GM18519 (cell line): ENCODE measurements around the gene DUSP23.

Experiments used
- ATAC-seq: cut with Tn5 transposase; IDR thresholded peaks from one replicate; pipeline ENCODE4 v1.9.1; 2021; ENCODE audit warnings: mild to moderate bottlenecking, moderate library complexity; ENCODE audit not compliant: unreplicated experiment, low FRiP score

Gene DUSP23

DNA sequence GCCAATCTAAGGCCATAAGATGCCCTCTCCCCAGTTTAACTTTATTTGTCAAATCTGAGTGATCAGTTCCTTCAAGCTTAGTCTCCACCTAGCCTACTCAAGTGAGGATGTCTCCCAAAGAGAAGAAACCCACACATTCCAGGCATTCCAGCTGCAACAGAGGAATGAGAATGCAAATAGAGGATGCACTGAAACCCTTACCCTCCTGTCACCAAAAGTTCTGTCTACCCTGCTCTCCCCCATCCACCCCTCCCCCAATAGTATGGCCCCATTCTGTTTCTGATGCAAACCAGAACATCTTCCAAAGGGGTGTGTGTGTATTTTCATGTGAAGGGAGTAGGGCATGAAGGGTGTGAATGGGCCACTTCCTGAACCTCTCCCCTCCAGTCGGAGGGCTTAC, 3.0 kb downstream of the DUSP23 start:
- no peak for ATAC-seq

- no peak for ATAC-seq
Observed at GRCh38 chr1:159786465-159786864, 5.7 kb downstream of the DUSP23 start.

GRCh38 chr1:159786966-159787365, 6.2 kb downstream of the DUSP23 start:
- ATAC-seq = no peak

GRCh38 chr1:159790237-159790917, 9.6 kb downstream of the DUSP23 start:
- no peak for ATAC-seq

DNA sequence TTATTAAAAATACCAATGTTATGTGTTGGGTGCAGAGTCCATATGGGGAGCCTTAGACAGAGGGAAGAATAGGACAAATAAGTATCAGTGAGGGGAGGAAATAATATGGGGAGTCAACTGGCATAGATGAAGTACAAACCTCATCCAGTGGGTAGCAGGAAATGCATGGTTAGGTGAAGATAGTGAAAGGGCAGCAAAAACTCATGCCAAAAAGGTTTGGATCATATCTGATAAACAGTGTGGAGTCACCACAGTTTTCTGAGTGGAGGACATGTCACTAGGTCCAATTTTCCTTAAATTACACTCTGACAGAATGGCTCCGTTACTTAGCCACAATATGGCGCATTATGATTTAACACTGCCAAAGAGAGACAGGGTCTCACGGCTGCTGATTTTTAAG, 10.3 kb downstream of the DUSP23 start:
- ATAC-seq = no peak

DNA sequence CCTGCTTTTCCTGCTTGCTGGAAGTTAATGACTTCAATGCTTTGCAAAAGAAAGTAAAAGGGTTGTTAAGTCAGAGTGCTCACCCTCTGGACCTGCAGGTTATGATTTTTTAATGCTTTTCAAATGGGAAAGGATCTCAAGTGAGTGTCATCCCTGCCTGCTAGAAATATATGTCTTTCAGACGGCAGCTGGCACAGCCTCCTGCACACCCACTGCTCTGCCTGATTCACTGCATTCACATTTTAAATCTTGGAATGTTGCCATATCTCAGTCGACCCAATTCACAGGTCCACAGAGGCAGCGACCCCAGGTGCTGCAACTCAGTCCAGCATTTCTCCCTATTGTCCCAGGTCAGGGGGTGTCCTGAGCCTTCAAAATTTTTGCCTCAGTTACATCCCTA, 10.7 kb downstream of the DUSP23 start:
- no peak for ATAC-seq

DNA sequence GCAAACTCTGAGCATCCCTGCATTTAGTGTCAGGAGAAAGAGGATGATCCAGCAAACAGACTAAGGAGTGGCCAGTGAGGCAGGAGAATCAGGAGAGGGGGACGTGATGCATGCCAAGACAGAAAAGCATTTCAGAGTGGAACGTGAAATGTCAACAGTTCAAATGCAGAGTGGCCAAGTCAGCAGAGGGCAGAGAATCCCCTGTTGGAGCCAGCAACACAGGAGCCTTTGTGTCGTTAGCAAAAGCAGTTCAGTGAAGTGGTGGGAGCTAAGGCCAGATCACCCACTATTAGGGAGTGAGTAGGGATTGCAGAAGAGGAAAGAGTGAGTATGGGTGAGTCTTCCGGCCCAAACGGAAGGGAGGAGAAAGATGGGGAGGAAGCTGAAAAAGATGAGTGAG, 14.8 kb downstream of the DUSP23 start:
- ATAC-seq = no peak

- no peak for ATAC-seq
Observed at GRCh38 chr1:159798893-159799292, 18.1 kb downstream of the DUSP23 start.

GRCh38 chr1:159799446-159799985, 18.8 kb downstream of the DUSP23 start:
- no peak for ATAC-seq

GRCh38 chr1:159800177-159800930, 19.6 kb downstream of the DUSP23 start:
- no peak for ATAC-seq

DNA sequence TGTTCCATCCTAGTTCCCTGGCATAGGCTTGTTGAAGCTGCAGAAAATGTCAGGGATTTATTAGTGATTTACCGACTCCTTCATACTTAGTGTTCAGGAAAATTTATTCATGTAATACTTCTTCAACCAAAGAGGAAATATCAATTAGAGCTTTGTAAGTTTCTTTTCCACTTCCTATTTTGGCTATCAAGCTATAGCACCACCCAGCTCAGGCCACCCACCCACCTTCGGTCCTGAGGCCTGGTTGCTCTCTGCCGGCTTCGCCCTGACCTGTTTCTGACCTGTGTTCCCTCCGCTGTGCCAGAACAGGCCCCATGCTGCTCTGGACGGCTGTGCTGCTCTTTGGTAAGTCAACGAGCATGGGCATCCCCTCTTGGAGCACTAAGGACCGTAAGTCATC, 21.3 kb downstream of the DUSP23 start, which contains the start of gene FCRL6:
Gene FCRL6, plus strand, starts transcription at position 250 of the 400 bp plus-strand sequence. Its CDS starts 65 bp downstream, at position 315.
- ATAC-seq = no peak

DNA sequence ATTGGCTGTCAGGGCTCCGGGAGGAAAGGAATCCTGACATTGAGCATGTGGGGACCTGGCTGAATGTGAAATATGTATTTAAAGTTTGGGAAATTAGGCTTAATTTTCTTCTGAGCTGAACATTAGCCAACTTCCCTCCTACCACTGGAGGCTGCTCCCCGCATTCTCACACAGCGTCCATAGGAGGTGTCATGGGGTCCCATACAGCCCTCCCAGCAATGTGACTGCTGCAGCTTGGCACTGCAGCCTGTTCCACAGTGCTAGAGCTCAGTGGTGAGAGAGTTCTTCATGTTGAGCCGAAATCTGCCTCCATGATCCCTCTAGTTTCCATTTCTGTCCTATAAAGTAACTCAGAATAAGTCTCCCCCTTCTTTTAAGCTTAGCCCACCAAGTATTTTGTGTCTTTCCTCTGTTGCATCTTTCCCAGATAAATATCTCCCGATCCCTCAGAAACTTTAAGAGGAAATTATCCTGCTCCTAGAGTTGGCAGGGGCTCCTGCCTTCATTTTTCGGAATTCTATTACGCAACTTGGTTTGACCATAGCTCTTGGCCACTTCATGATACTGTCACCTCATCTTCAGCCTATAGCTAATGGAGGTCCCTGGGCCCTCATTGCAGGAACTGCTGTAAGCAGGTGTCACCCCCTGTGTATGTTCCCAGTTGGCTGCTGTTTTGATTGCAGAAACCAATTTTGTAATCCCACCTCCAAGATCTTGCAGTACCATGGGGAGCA, 23.4 kb downstream of the DUSP23 start:
- no peak for ATAC-seq

GRCh38 chr1:159804924-159805323, 24.2 kb downstream of the DUSP23 start:
- no peak for ATAC-seq

DNA sequence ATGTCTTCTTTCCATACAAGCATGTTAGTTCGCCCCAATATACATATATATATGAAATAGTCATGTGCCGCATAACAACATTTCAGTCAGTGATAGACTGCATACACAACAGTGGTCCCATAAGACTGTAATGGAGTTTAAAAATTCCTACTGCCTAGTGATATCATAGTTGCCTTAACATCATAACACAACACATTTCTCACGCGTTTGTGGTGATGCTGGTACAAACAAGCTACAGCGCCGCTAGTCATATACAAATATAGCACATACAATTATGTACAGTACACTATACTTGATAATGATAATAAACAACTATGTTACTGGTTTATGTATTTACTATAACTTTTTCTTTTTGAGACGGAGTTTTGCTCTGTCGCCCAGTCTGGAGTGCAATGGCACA, 35.2 kb downstream of the DUSP23 start:
- ATAC-seq = no peak

DNA sequence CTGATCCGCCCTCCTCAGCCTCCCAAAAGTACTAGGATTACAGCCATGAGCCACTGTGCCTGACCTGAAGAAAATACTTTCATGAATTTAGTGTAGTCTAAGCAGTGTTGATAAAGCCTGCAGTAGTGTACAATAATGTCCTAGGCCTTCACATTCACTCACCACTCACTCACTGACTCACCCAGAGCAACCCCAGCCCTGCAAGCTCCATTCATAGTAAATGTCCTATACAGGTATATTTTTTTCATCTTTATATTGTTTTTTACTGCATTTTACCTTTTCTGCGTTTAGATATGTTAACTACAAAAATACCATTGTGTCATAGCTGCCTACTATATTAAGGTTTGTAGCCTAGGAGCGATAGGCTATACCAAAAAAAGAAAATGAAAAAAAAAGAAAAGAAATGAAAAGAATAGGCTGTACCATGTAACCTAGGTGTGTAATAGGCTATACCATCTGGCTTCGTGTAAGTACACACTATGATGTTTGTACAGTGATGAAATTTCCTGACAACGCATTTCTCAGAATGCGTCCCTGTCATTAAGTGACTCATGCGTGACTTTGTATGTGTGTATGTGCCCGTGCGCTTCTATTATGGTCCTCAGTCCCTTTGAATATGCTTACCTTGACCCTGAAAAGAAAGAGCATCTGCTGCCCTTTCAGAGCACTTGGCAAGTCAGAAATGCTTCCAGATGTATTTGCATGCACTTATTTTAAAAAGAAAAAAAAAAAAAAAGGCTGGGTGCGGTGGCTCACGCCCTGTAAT, 36.7 kb downstream of the DUSP23 start:
- ATAC-seq = no peak

GRCh38 chr1:159821171-159821867, 40.6 kb downstream of the DUSP23 start:
- no peak for ATAC-seq

DNA sequence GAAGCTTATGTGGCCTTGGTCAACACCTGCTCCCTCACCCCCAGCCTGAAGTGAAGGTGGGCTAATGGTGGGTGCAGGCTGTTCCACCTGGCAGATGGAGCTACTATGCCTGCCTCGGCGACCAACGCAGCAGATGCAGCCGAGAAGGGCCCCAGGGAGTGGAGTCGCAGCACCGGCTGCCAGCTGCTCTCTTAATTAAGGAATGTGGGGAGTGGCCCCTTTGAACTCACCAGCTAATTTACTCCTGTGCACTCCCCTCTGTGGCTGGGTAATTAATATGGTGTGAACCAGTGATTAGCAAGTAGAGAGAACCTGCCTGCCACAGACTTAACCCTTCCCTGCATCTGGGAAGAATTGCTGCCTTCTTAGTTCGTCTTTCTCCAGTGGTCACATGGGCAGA, 42.6 kb downstream of the DUSP23 start:
- ATAC-seq = no peak

GRCh38 chr1:159825564-159825963, 44.8 kb downstream of the DUSP23 start:
- ATAC-seq = no peak

DNA sequence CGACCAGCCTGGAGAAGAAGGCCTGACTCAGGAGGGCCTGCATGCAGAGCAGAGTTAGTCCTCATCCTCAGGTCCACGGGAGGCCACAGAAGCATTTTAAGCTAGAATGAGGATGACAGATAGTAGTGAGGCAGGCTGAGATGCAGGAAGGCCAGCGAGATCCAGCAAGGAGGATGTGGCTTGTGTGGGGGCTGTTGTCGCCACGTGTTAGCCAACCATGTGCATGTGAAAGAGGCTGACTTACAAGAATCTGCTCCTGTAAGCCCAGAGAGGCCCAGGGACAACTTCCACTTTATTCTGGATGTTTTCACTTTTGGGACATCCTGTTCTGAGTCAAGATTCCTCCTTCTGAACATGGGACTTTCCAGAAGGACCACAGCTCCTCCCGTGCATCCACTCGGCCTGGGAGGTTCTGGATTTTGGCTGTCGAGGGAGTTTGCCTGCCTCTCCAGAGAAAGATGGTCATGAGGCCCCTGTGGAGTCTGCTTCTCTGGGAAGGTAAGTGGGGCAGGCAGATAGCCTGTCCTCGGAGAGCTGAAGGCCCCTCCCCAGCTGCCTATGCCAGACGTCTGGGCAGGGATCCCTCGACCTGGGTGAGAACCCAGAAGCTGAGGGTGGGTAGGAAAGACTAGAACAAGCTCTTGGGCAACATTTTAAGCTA, 45.8 kb downstream of the DUSP23 start, which contains the start of gene SLAMF8:
Gene SLAMF8, plus strand, starts transcription at position 433 of the 661 bp plus-strand sequence. Its CDS starts 26 bp downstream, at position 459.
- ATAC-seq = no peak
